ENCODE data around the gene C19orf85.

- TF ChIP-seq ZNF510 (tag by site-specific recombination; IDR thresholded peaks at IDR 0.05; ENCODE audit: insufficient replicate concordance), result no peak
- TF ChIP-seq REST (tag by site-specific recombination; IDR thresholded peaks at IDR 0.05), result no peak
- no peak for TF ChIP-seq CTCF (tag by site-specific recombination; IDR thresholded peaks at IDR 0.05)
- no peak for TF ChIP-seq ZNF416 (tag by site-specific recombination; IDR thresholded peaks at IDR 0.05)
- no peak for TF ChIP-seq TCF7L2 (IDR thresholded peaks at IDR 0.05; ENCODE audit: borderline replicate concordance, low read depth, low read length)
- no peak for TF ChIP-seq ZNF624 (tag by site-specific recombination; IDR thresholded peaks at IDR 0.05)
- no peak for TF ChIP-seq ZSCAN30 (tag by site-specific recombination; IDR thresholded peaks at IDR 0.05)
- TF ChIP-seq ZNF148 (tag by site-specific recombination; IDR thresholded peaks at IDR 0.05; ENCODE audit: borderline replicate concordance), result no peak
- no peak for TF ChIP-seq ZNF324 (tag by site-specific recombination; IDR thresholded peaks at IDR 0.05)
- no peak for TF ChIP-seq HOXA7 (CRISPR knock-in tag; IDR thresholded peaks at IDR 0.05; ENCODE audit: borderline replicate concordance)
- TF ChIP-seq ZEB2 (tag by site-specific recombination; IDR thresholded peaks at IDR 0.05), result no peak
- no peak for TF ChIP-seq ELK4 (IDR thresholded peaks at IDR 0.05; ENCODE audit: borderline replicate concordance, low read depth, low read length)
Measured at GRCh38 chr19:55464039-55464661, 401 bp downstream of the C19orf85 start.
